HCT116 (cell line): Measurements from ENCODE around the gene ARID5B. TPM values are rescaled to one million over a fixed set of nuclear protein-coding genes. Genes with fewer than 3 reads are reported as not detected.

Source experiments
- ATAC-seq: fragments of 200-7000 bp; cut with Tn5 transposase; 2 replicates; pipeline ENCODE4 v1.9.1; 2020; ENCODE audit warnings: mild to moderate bottlenecking, moderate library complexity
- BruUV-seq: library from RNA; stranded (reverse); fragments of 400-500 nt; replicated peaks from 2 replicates; lab custom pipeline; 2021; lab: Mats Ljungman, UMichigan
- CTCF ChIA-PET: fragments of 300-600 bp; sonication (Branson Sonifier 250); formaldehyde crosslinking; loops from one replicate; lab custom pipeline; 2021; ENCODE audit warnings: antibody characterized with exemption; lab: Charles Lee
- POLR2A ChIA-PET: fragments of 300-600, 350-600 bp; sonication (Branson Sonifier 250); formaldehyde crosslinking; loops from one replicate; lab custom pipeline; 2021; ENCODE audit warnings: antibody characterized with exemption; lab: Charles Lee
- RAD21 ChIA-PET, 2 experiments: fragments of 300-600 bp; sonication (Branson Sonifier 250); formaldehyde crosslinking; loops; one replicate each; lab custom pipeline; 2023; ENCODE audit warnings: low total read pairs in 2 of 2; ENCODE audit not compliant: uncharacterized antibody in 2 of 2, unreplicated experiment in 2 of 2, low non-redundant PET in 1 of 2; lab: Charles Lee
- DNase-seq: peaks from one replicate; pipeline ENCODE4 v3.0.0-alpha.2; 2010; ENCODE audit warnings: low read depth, low spot score
- H2AFZ ChIP-seq: fragments of 200-600 bp; shearing (Covaris generic), sonication (generic); 2 replicates; pipeline ENCODE4 v1.6.1; 2017; ENCODE audit warnings: low read depth, mixed run types, mixed read lengths, antibody characterized with exemption, low read length; ENCODE audit not compliant: poor library complexity, severe bottlenecking
- H3K27ac ChIP-seq: 2 replicates; pipeline ENCODE4 v1.5.1; 2012; ENCODE audit warnings: low read depth, low read length
- H3K27me3 ChIP-seq: fragments of 200-600 bp; sonication (generic); 2 replicates; pipeline ENCODE4 v1.6.1; 2016; ENCODE audit warnings: mixed run types, low read length, mixed read lengths; ENCODE audit not compliant: insufficient read depth
- H3K36me3 ChIP-seq, 2 experiments: fragments of 200-500 bp in 1 of 2; fragments of 200-600 bp in 1 of 2; sonication (Bioruptor generic) in 1 of 2; sonication (generic) in 1 of 2; 2 replicates each; pipeline versions ENCODE4 v1.5.1 to v1.6.1; 2014 to 2016; ENCODE audit warnings: low read length in 2 of 2, inconsistent platforms in 1 of 2, mixed read lengths in 1 of 2, mixed run types in 1 of 2; ENCODE audit not compliant: insufficient read depth in 2 of 2, control insufficient read depth in 1 of 2
- H3K4me1 ChIP-seq, 2 experiments: fragments of 200-600 bp in 1 of 2; sonication (generic) in 1 of 2; 2 replicates each; pipeline versions ENCODE4 v1.5.1 to v1.6.1; 2012 to 2017; ENCODE audit warnings: low read length in 2 of 2, inconsistent platforms in 1 of 2, mild to moderate bottlenecking in 1 of 2, mixed read lengths in 1 of 2, mixed run types in 1 of 2, moderate library complexity in 1 of 2; ENCODE audit not compliant: insufficient read depth in 2 of 2, control insufficient read depth in 1 of 2
- H3K4me2 ChIP-seq: fragments of 200-600 bp; sonication (generic); 2 replicates; pipeline ENCODE4 v1.6.1; 2017; ENCODE audit warnings: mixed run types, low read length, mixed read lengths
- H3K4me3 ChIP-seq, 2 experiments: fragments of 200-600 bp in 1 of 2; sonication (generic) in 1 of 2; replicated peaks in 1 of 2; 2 replicates each; pipeline ENCODE4 v1.5.1; 2011 to 2016; ENCODE audit warnings: low read length in 2 of 2, control low read depth in 1 of 2, low read depth in 1 of 2, mild to moderate bottlenecking in 1 of 2, mixed read lengths in 1 of 2, mixed run types in 1 of 2
- H3K79me2 ChIP-seq: fragments of 200-600 bp; sonication (generic); 2 replicates; pipeline ENCODE4 v1.6.1; 2017; ENCODE audit warnings: mild to moderate bottlenecking, mixed run types, low read length, moderate library complexity, mixed read lengths; ENCODE audit not compliant: insufficient read depth
- H3K9ac ChIP-seq: fragments of 200-600 bp; sonication (generic); 2 replicates; pipeline ENCODE4 v1.6.1; 2016; ENCODE audit warnings: low read length, mixed read lengths
- H3K9me2 ChIP-seq: fragments of 200-600 bp; sonication (generic), shearing (Covaris generic); 2 replicates; pipeline ENCODE4 v1.6.1; 2017; ENCODE audit warnings: mixed run types, mild to moderate bottlenecking, moderate library complexity; ENCODE audit not compliant: insufficient read depth
- H3K9me3 ChIP-seq, 2 experiments: fragments of 200-500 bp in 1 of 2; fragments of 200-600 bp in 1 of 2; sonication (Bioruptor generic) in 1 of 2; sonication (generic) in 1 of 2; 2 replicates each; pipeline ENCODE4 v1.6.1; 2014 to 2017; ENCODE audit warnings: low read length in 2 of 2, mixed read lengths in 2 of 2, inconsistent platforms in 1 of 2, low read depth in 1 of 2, mild to moderate bottlenecking in 1 of 2, mixed run types in 1 of 2, moderate library complexity in 1 of 2; ENCODE audit not compliant: control insufficient read depth in 1 of 2, insufficient read depth in 1 of 2
- H4K20me1 ChIP-seq: fragments of 200-600 bp; sonication (generic), shearing (Covaris generic); 2 replicates; pipeline ENCODE4 v1.6.1; 2017; ENCODE audit warnings: mixed run types, mild to moderate bottlenecking, moderate library complexity; ENCODE audit not compliant: insufficient read depth
- EGR1 ChIP-seq: IDR thresholded peaks from 2 replicates; pipeline ENCODE4 v1.6.1; 2012; ENCODE audit warnings: low read depth
- EZH2phosphoT487 ChIP-seq: fragments of 200-600 bp; IDR thresholded peaks from 2 replicates; pipeline ENCODE4 v1.6.1; 2018; ENCODE audit warnings: antibody characterized with exemption, borderline replicate concordance
- JUND ChIP-seq: IDR thresholded peaks from 2 replicates; pipeline ENCODE4 v1.6.1; 2012
- TCF7L2 ChIP-seq: IDR thresholded peaks from 2 replicates; pipeline ENCODE4 v1.7.0; 2011; ENCODE audit warnings: borderline replicate concordance, inconsistent platforms; ENCODE audit not compliant: insufficient read depth, insufficient read length; ENCODE audit errors: extremely low read depth
- ZNF274 ChIP-seq: fragments of 200-500 bp; sonication (Bioruptor generic); IDR thresholded peaks from 2 replicates; pipeline ENCODE4 v1.6.1; 2014; ENCODE audit warnings: mild to moderate bottlenecking, low read depth, low read length, inconsistent platforms
- intact Hi-C: fragments of 100-400 bp; cut with micrococcal nuclease; formaldehyde crosslinking; loops from 2 replicates; pipeline ENCODE4 v1.10.0; 2022
- total RNA-seq: library from RNA; stranded (reverse); gene quantifications from one replicate; pipeline ENCODE4 v1.2.1, GENCODE V29; 2021; ENCODE audit not compliant: unreplicated experiment
- TF ChIP-seq, protein P1 (sequence below), 3 experiments: fragments of 200-600 bp in 1 of 3; sonication (generic) in 1 of 3; IDR thresholded peaks in 2 of 3; conservative IDR thresholded peaks in 1 of 3; 2 replicates each; pipeline ENCODE4 v1.5.1; 2012 to 2017; ENCODE audit warnings: low read depth in 2 of 3, low read length in 2 of 3, antibody characterized with exemption in 1 of 3, borderline replicate concordance in 1 of 3, control low read depth in 1 of 3, mild to moderate bottlenecking in 1 of 3, mixed read lengths in 1 of 3, mixed run types in 1 of 3, moderate library complexity in 1 of 3; ENCODE audit not compliant: insufficient read depth in 1 of 3
- TF ChIP-seq, protein P2 (sequence below): IDR thresholded peaks from 2 replicates; pipeline ENCODE4 v1.6.1; 2012; ENCODE audit warnings: low read depth
- TF ChIP-seq, protein P3 (sequence below): IDR thresholded peaks from 2 replicates; pipeline ENCODE4 v1.6.1; 2012

The ARID5B gene
- total RNA-seq, 1 experiment from 2014 or later: 4.7 TPM

DNA sequence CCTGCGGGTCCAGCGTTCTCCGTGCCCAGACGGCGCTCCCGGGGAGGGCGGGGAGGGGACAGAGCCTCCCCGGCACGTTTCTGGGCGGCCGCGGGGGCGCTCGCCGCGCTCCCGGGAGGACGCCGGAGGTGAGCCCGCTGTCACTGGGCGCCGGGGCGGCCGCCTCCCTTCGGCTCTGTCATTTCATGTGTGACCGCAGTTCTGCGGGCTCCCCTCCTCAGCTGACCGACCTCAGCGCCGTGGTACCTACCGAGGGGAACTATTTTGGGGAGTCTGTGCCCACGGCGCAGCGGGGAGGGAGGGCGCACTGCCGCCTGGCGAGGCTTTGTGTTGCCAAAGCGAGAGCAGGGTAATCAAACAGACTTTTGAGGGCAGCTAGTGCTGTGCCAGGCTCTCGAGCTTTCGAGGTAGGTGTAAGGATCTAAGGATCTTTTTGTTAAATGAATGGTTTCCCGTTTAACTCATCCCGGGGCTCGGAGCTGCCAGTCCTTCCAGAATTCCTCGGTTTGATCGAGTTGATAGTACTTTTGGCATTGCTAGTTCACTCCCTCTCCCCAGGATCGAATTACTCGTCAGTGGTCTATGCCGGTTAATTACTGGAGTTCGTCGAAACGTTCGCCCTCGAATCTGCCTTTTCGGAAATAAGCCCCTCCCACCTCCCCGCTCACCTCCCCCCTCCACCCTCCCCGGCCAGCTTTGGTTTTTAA is 1.9 kb downstream of the ARID5B start:
- H2AFZ ChIP-seq: peak overlapping the region; percentile 70
- POLR2A ChIA-PET: interaction anchor here (0.6 to 0.7 kb wide), 5 partner anchors 32 to 1068 kb away, joined by 3 to 5 read pairs (median 4); no protein-coding TSS in a partner anchor
- peak; percentile 64 for ATAC-seq
- peak; percentile 42 for DNase-seq
- peaks cover 13 to 29% of the 10 kb centered on the region in 2 experiments; a peak in 3 of 4 replicates for H3K4me1 ChIP-seq
- no peaks in the 10 kb centered on the region for H3K9me2 ChIP-seq
- TF ChIP-seq ZNF274: no peak
- TF ChIP-seq EZH2phosphoT487: no peak
- TF ChIP-seq, protein P1, sequence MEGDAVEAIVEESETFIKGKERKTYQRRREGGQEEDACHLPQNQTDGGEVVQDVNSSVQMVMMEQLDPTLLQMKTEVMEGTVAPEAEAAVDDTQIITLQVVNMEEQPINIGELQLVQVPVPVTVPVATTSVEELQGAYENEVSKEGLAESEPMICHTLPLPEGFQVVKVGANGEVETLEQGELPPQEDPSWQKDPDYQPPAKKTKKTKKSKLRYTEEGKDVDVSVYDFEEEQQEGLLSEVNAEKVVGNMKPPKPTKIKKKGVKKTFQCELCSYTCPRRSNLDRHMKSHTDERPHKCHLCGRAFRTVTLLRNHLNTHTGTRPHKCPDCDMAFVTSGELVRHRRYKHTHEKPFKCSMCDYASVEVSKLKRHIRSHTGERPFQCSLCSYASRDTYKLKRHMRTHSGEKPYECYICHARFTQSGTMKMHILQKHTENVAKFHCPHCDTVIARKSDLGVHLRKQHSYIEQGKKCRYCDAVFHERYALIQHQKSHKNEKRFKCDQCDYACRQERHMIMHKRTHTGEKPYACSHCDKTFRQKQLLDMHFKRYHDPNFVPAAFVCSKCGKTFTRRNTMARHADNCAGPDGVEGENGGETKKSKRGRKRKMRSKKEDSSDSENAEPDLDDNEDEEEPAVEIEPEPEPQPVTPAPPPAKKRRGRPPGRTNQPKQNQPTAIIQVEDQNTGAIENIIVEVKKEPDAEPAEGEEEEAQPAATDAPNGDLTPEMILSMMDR (IDR thresholded peaks at IDR 0.05 in 2 of 3, conservative IDR thresholded peaks at IDR 0.05 in 1 of 3; ENCODE audit: borderline replicate concordance in 1 of 3, insufficient read depth in 1 of 3, low read depth in 2 of 3, low read length in 2 of 3): peak in 2 of 3 experiments; percentile 23 to 24; a peak in 2 of 6 replicates
- no peak for TF ChIP-seq TCF7L2
- TF ChIP-seq, protein P2, sequence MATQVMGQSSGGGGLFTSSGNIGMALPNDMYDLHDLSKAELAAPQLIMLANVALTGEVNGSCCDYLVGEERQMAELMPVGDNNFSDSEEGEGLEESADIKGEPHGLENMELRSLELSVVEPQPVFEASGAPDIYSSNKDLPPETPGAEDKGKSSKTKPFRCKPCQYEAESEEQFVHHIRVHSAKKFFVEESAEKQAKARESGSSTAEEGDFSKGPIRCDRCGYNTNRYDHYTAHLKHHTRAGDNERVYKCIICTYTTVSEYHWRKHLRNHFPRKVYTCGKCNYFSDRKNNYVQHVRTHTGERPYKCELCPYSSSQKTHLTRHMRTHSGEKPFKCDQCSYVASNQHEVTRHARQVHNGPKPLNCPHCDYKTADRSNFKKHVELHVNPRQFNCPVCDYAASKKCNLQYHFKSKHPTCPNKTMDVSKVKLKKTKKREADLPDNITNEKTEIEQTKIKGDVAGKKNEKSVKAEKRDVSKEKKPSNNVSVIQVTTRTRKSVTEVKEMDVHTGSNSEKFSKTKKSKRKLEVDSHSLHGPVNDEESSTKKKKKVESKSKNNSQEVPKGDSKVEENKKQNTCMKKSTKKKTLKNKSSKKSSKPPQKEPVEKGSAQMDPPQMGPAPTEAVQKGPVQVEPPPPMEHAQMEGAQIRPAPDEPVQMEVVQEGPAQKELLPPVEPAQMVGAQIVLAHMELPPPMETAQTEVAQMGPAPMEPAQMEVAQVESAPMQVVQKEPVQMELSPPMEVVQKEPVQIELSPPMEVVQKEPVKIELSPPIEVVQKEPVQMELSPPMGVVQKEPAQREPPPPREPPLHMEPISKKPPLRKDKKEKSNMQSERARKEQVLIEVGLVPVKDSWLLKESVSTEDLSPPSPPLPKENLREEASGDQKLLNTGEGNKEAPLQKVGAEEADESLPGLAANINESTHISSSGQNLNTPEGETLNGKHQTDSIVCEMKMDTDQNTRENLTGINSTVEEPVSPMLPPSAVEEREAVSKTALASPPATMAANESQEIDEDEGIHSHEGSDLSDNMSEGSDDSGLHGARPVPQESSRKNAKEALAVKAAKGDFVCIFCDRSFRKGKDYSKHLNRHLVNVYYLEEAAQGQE: no peak
- TF ChIP-seq JUND: no peak
- TF ChIP-seq, protein P3, sequence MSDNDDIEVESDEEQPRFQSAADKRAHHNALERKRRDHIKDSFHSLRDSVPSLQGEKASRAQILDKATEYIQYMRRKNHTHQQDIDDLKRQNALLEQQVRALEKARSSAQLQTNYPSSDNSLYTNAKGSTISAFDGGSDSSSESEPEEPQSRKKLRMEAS: 0 out of 2 replicates have a peak, but pooled peaks have one; percentile 44
- peak; percentile 45; the same call in 1 of the 2 replicates for TF ChIP-seq EGR1
- peak overlapping the region; percentile 94 for H3K4me2 ChIP-seq
- H3K4me3 ChIP-seq: peak overlapping the region; percentile 64 to 75
- peak overlapping the region; percentile 92 for H3K27ac ChIP-seq
- H3K36me3 ChIP-seq: no peaks in the 10 kb centered on the region
- no peaks in the 10 kb centered on the region for H3K9me3 ChIP-seq
- RAD21 ChIA-PET: no interaction called here
- intact Hi-C loops: loop anchor here (2.0 to 5.0 kb wide), 4 partner anchors 66 to 341 kb away; no protein-coding TSS in a partner anchor
- CTCF ChIA-PET: interaction anchor here (0.6 to 1.2 kb wide), 4 partner anchors 69 to 913 kb away, joined by 3 to 4 read pairs (median 3); partner anchors contain the start of gene EGR2
- H4K20me1 ChIP-seq: no peaks in the 10 kb centered on the region
- H3K79me2 ChIP-seq: peaks cover 3% of the 10 kb centered on the region; the same call in 1 of the 2 replicates
- no TSS peak for BruUV-seq
- H3K27me3 ChIP-seq: no peaks in the 10 kb centered on the region
- peak overlapping the region; percentile 68 for H3K9ac ChIP-seq
